CD14-positive monocyte (primary cell): ENCODE data around the gene CDKN2B-AS1. TPM values are rescaled to one million over a fixed set of nuclear protein-coding genes. Genes with fewer than 3 reads are reported as not detected.
A peak's percentile ranks its signal among the peaks of the same experiment; 100 is the strongest.

Experiments used
- DNase-seq, 3 donors: peaks; one replicate each; pipeline ENCODE4 v3.0.0-alpha.2; 2011 to 2022
- H2AFZ ChIP-seq: 2 replicates; pipeline ENCODE4 v1.6.0; 2012; ENCODE audit warnings: mild to moderate bottlenecking, low read depth, low read length, inconsistent platforms; ENCODE audit not compliant: insufficient read depth, poor library complexity, severe bottlenecking
- H3K27ac ChIP-seq, 2 donors: 1 replicate in 1 of 2; 2 replicates in 1 of 2; pipeline ENCODE4 v1.5.1; 2012 to 2013; ENCODE audit warnings: low read length in 2 of 2, control low read depth in 1 of 2, inconsistent platforms in 1 of 2, low read depth in 1 of 2, mild to moderate bottlenecking in 1 of 2
- H3K27me3 ChIP-seq, 2 donors: one replicate each; pipeline versions ENCODE4 v1.6.0 to v1.6.1; 2011 to 2013; ENCODE audit warnings: low read length in 2 of 2; ENCODE audit not compliant: control insufficient read depth in 2 of 2, insufficient read depth in 2 of 2
- H3K36me3 ChIP-seq, 2 donors: replicated peaks in 1 of 2; 1 replicate in 1 of 2; 2 replicates in 1 of 2; pipeline versions ENCODE4 v1.5.1 to v1.6.1; 2012 to 2013; ENCODE audit warnings: low read length in 2 of 2, control low read depth in 1 of 2, inconsistent platforms in 1 of 2, mild to moderate bottlenecking in 1 of 2; ENCODE audit not compliant: insufficient read depth in 2 of 2, control insufficient read depth in 1 of 2
- H3K4me1 ChIP-seq, 2 donors: 1 replicate in 1 of 2; 2 replicates in 1 of 2; pipeline versions ENCODE4 v1.5.1 to v1.6.1; 2012 to 2013; ENCODE audit warnings: low read length in 2 of 2, control low read depth in 1 of 2, inconsistent platforms in 1 of 2, mild to moderate bottlenecking in 1 of 2, moderate library complexity in 1 of 2; ENCODE audit not compliant: insufficient read depth in 2 of 2, control insufficient read depth in 1 of 2
- H3K4me2 ChIP-seq: replicated peaks from 2 replicates; pipeline ENCODE3; 2012; ENCODE audit warnings: low read length, moderate library complexity, mild to moderate bottlenecking; ENCODE audit not compliant: poor library complexity, severe bottlenecking; ENCODE audit errors: extremely low read depth
- H3K4me3 ChIP-seq, 3 experiments: fragments of 200-600 bp in 1 of 3; sonication (generic) in 1 of 3; replicated peaks in 1 of 3; 1 replicate in 2 of 3; 2 replicates in 1 of 3; pipeline ENCODE4 v1.5.1; 2011 to 2013; ENCODE audit warnings: low read length in 3 of 3, mild to moderate bottlenecking in 3 of 3, control low read depth in 2 of 3, low read depth in 2 of 3, inconsistent platforms in 1 of 3, moderate library complexity in 1 of 3
- H3K79me2 ChIP-seq: 2 replicates; pipeline ENCODE4 v1.6.0; 2012; ENCODE audit warnings: mild to moderate bottlenecking, control low read depth, inconsistent platforms, low read length, moderate library complexity; ENCODE audit not compliant: insufficient read depth
- H3K9ac ChIP-seq: 2 replicates; pipeline ENCODE4 v1.6.0; 2017; ENCODE audit warnings: low read length, mild to moderate bottlenecking; ENCODE audit not compliant: insufficient read depth, poor library complexity, severe bottlenecking
- H3K9me3 ChIP-seq, 2 donors: replicated peaks in 1 of 2; 1 replicate in 1 of 2; 2 replicates in 1 of 2; pipeline versions ENCODE4 v1.5.1 to v1.6.1; 2012 to 2013; ENCODE audit warnings: low read length in 2 of 2, control low read depth in 1 of 2; ENCODE audit not compliant: control insufficient read depth in 1 of 2, insufficient read depth in 1 of 2
- H4K20me1 ChIP-seq: 2 replicates; pipeline ENCODE4 v1.6.0; 2012; ENCODE audit warnings: mild to moderate bottlenecking, low read length, control low read depth, moderate library complexity; ENCODE audit not compliant: insufficient read depth
- H3K27ac Mint-ChIP-seq, 7 donors: one replicate each; pipeline ENCODE4 v1.8.0; 2020; ENCODE audit warnings: mild to moderate bottlenecking in 7 of 7, mixed read lengths in 7 of 7, moderate library complexity in 6 of 7, inconsistent platforms in 2 of 7
- H3K27me3 Mint-ChIP-seq, 3 donors: one replicate each; pipeline ENCODE4 v1.8.0; 2021 to 2022; ENCODE audit warnings: low read depth in 3 of 3, mild to moderate bottlenecking in 3 of 3, mixed read lengths in 3 of 3, moderate library complexity in 3 of 3, inconsistent platforms in 1 of 3
- H3K36me3 Mint-ChIP-seq, 2 donors: one replicate each; pipeline ENCODE4 v1.8.0; 2020; ENCODE audit warnings: mixed read lengths in 2 of 2, inconsistent platforms in 1 of 2, mild to moderate bottlenecking in 1 of 2
- H3K4me1 Mint-ChIP-seq: one replicate; pipeline ENCODE4 v1.8.0; 2020; ENCODE audit warnings: mild to moderate bottlenecking, mixed read lengths
- H3K4me3 Mint-ChIP-seq, 2 donors: one replicate each; pipeline ENCODE4 v1.8.0; 2020; ENCODE audit warnings: mild to moderate bottlenecking in 2 of 2, mixed read lengths in 2 of 2, moderate library complexity in 1 of 2
- H3K9me3 Mint-ChIP-seq, 7 donors: one replicate each; pipeline ENCODE4 v1.8.0; 2020 to 2022; ENCODE audit warnings: mixed read lengths in 7 of 7, mild to moderate bottlenecking in 6 of 7, moderate library complexity in 6 of 7, inconsistent platforms in 2 of 7
- WGBS: methylation state at CpG from one replicate; pipeline ENCODE4 v1.1.5; 2013; ENCODE audit warnings: missing lambda C conversion rate; ENCODE audit not compliant: insufficient coverage; 5-methylcytosine and 5-hydroxymethylcytosine counted together
- intact Hi-C, 2 donors: fragments of 100-400 bp; cut with micrococcal nuclease; formaldehyde crosslinking; loops; one replicate each; pipeline versions ENCODE4 v1.15.0 to v1.15.1; 2023
- polyA plus RNA-seq, 3 donors: library from polyadenylated mRNA; depleted of rRNA in 1 of 3; unstranded in 2 of 3; stranded (reverse) in 1 of 3; fragments of 300-500 nt in 2 of 3; fragments of >200 nt in 1 of 3; fragmentation: Illumina TruSeq in 2 of 3; gene quantifications; 1 replicate in 2 of 3; 2 replicates in 1 of 3; pipeline ENCODE4 v1.2.3, GENCODE V29; 2012 to 2021
- TF ChIP-seq, protein P1 (sequence below): fragments of 200-600 bp; IDR thresholded peaks from one replicate; pipeline ENCODE4 v1.8.0; 2022; ENCODE audit warnings: antibody characterized with exemption, mild to moderate bottlenecking

Gene CDKN2B-AS1
- polyA plus RNA-seq, 3 donors = 0.35 to 0.55 (median 0.50) TPM

DNA sequence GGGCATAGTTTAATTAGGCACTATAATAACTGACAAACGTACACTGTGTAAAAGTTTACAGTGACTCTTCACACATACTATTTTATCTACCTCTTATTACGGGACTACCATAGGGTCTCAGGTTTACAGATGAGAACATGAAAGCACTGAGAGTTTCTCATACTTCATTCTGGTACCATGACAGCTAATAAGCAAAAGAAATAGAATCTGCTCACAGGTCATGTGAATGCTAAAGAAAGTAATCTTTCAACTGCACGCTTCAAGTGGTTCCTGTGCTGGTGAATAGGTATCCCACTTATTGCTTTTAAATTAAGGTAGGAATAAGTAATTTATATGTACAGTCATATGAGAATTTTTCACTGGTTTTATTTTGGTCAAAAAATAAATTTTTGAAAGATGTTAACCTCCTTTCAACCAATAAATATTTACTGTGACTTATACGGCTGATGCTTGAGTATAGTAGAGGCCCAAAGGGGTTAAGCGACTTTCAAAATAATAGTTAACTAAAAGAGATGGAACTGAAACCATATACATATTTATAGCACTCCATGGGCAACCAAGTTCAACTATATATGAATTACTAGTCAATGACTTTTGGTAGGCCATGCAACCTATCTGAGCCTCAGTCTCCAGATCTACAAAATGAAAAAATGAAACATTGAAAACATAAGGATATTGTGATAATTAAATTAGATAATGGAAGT lies 8.5 kb upstream of the CDKN2B-AS1 start:
- WGBS = 76% methylated on average over 2 of the region's 5 CpGs
- TF ChIP-seq, protein P1, sequence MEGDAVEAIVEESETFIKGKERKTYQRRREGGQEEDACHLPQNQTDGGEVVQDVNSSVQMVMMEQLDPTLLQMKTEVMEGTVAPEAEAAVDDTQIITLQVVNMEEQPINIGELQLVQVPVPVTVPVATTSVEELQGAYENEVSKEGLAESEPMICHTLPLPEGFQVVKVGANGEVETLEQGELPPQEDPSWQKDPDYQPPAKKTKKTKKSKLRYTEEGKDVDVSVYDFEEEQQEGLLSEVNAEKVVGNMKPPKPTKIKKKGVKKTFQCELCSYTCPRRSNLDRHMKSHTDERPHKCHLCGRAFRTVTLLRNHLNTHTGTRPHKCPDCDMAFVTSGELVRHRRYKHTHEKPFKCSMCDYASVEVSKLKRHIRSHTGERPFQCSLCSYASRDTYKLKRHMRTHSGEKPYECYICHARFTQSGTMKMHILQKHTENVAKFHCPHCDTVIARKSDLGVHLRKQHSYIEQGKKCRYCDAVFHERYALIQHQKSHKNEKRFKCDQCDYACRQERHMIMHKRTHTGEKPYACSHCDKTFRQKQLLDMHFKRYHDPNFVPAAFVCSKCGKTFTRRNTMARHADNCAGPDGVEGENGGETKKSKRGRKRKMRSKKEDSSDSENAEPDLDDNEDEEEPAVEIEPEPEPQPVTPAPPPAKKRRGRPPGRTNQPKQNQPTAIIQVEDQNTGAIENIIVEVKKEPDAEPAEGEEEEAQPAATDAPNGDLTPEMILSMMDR = no peak
- Histone ChIP-seq H3K4me2 (no peak overlapping the region), H3K27ac (no peak overlapping the region), H3K4me3 (no peak overlapping the region), H3K36me3 (no peaks in the 10 kb centered on the region), H3K79me2 (no peaks in the 10 kb centered on the region), H3K4me1 (peaks cover 27 to 52% of the 10 kb centered on the region in 2 donors), H2AFZ (no peak overlapping the region), H4K20me1 (no peaks in the 10 kb centered on the region), H3K9me3 (peaks cover 8 to 15% of the 10 kb centered on the region in 2 donors), H3K9ac (no peak overlapping the region), H3K27me3 (peaks cover 53 to 73% of the 10 kb centered on the region in 2 donors)
- H3K4me3 Mint-ChIP-seq = no peak overlapping the region
- peaks cover 2 to 16% of the 10 kb centered on the region in 2 donors for H3K36me3 Mint-ChIP-seq
- H3K9me3 Mint-ChIP-seq = peaks cover 3 to 19% (median 14%) of the 10 kb centered on the region in 7 donors
- intact Hi-C loops = no loop called here
- H3K4me1 Mint-ChIP-seq = peaks cover 50% of the 10 kb centered on the region
- no peak for DNase-seq
- no peak overlapping the region for H3K27ac Mint-ChIP-seq
- peaks cover 44 to 49% (median 48%) of the 10 kb centered on the region in 3 donors for H3K27me3 Mint-ChIP-seq

DNA sequence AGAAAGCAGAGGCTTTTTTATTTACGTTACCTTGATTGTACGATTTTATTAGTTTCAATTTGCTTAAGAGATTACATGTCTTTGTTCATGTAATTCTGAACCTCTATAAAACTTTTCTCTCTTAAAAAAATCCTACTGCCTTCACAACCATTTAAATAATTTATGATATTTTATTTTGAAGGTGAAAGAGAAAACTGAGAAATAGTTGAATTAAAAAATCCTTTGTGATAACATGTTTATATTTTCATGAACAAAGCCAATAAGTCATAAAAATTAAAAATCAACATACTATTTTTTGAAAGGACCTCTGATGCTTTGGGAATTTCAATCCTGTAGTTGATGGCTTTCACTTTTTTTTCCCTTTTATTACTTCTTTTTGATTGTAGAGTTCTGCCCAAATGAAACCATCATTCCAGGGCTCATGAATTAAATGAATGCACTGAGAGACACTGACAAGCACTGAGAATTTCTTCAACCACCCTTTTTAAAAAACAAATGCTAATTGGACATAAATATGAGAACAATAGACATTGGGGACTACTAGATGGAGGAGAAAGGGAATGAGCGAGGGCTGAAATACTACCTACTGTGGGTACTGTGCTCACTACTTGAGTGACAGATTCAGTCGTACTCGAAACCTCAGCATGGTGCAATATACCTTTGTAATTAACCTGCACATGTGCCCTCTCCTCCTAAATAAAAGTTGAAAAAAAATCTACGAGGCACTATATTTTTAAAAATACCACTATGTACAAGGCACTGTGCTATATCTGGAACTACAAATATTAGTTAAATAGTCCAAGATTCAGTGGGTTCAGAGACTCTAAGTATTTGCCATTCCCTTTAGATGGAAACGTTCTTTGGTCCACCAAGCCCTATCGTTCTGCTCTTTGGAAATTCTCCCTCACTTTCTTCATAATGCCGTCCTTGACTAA lies 6.3 kb upstream of the CDKN2B-AS1 start:
- DNase-seq = no peak
- no peak overlapping the region for H3K27ac Mint-ChIP-seq
- H3K9ac ChIP-seq = no peak overlapping the region
- peak overlapping the region in 1 of 2 donors; percentile 84 for H3K4me3 Mint-ChIP-seq
- H3K27me3 ChIP-seq = peaks cover 54 to 87% of the 10 kb centered on the region in 2 donors
- H3K27ac ChIP-seq = no peak overlapping the region
- whole genome bisulfite sequencing = no CpG with 5 or more reads among the region's 9 CpGs
- H4K20me1 ChIP-seq = no peaks in the 10 kb centered on the region
- H3K4me2 ChIP-seq = no peak overlapping the region
- peaks cover 4 to 19% of the 10 kb centered on the region in 2 donors for H3K36me3 Mint-ChIP-seq
- H3K9me3 Mint-ChIP-seq = peaks cover 3 to 19% (median 14%) of the 10 kb centered on the region in 7 donors
- no peak overlapping the region for H3K4me3 ChIP-seq
- no peaks in the 10 kb centered on the region for H3K79me2 ChIP-seq
- H2AFZ ChIP-seq = no peak overlapping the region
- H3K27me3 Mint-ChIP-seq = peaks cover 51 to 56% (median 55%) of the 10 kb centered on the region in 3 donors
- intact Hi-C loops = no loop called here
- TF ChIP-seq, protein P1 = no peak
- H3K9me3 ChIP-seq = peaks cover 8 to 15% of the 10 kb centered on the region in 2 donors
- peaks cover 21 to 44% of the 10 kb centered on the region in 2 donors for H3K4me1 ChIP-seq
- H3K4me1 Mint-ChIP-seq = peaks cover 43% of the 10 kb centered on the region
- no peaks in the 10 kb centered on the region for H3K36me3 ChIP-seq
